AG04450 (cell line): ENCODE results near the gene PAIP2. TPM values are rescaled to one million over a fixed set of nuclear protein-coding genes. Genes with fewer than 3 reads are reported as not detected.

Experiments
- CTCF ChIA-PET: fragments of 300-600, 350-600 bp; formaldehyde crosslinking; extraction: SDS; loops from one replicate; lab custom pipeline; 2022; ENCODE audit warnings: antibody characterized with exemption, inconsistent platforms; lab: Charles Lee
- POLR2A ChIA-PET: fragments of 350-600 bp; formaldehyde crosslinking; extraction: SDS; loops from one replicate; lab custom pipeline; 2021; ENCODE audit warnings: antibody characterized with exemption, inconsistent platforms; lab: Yijun Ruan, JAX
- DNase-seq: peaks from one replicate; pipeline ENCODE4 v3.0.0-alpha.2; 2011; ENCODE audit warnings: low read depth, low spot score
- H3K27ac ChIP-seq: one replicate; pipeline ENCODE4 v1.5.1; 2012; ENCODE audit warnings: low read depth, low read length, control low read depth
- H3K27me3 ChIP-seq: one replicate; pipeline ENCODE4 v1.6.0; 2012; ENCODE audit warnings: low read length; ENCODE audit not compliant: control insufficient read depth, insufficient read depth
- H3K4me3 ChIP-seq: 2 replicates; pipeline ENCODE4 v1.5.1; 2011; ENCODE audit warnings: mild to moderate bottlenecking, low read depth, low read length, control low read depth
- H3K9me3 ChIP-seq: 2 replicates; pipeline ENCODE4 v1.5.1; 2012; ENCODE audit warnings: low read length; ENCODE audit not compliant: control insufficient read depth, insufficient read depth
- CTCF ChIP-seq: IDR thresholded peaks from 2 replicates; pipeline ENCODE4 v1.5.1; 2011; ENCODE audit warnings: low read depth, low read length, control low read depth, inconsistent platforms
- polyA plus RNA-seq: library from polyadenylated mRNA; depleted of rRNA; stranded (reverse); fragments of >200 nt; gene quantifications from 2 replicates; pipeline ENCODE4 v1.2.3, GENCODE V29; 2011

Gene PAIP2
- polyA plus RNA-seq, 1 experiment = 113 TPM

GRCh38 chr5:139315056-139315615 lies 26.5 kb upstream of the PAIP2 start:
- no peak overlapping the region for H3K4me3 ChIP-seq
- ChIA-PET CTCF (no interaction called here), POLR2A (no interaction called here)
- no peak for TF ChIP-seq CTCF
- H3K27ac ChIP-seq = no peak overlapping the region
- H3K27me3 ChIP-seq = no peaks in the 10 kb centered on the region
- no peak for DNase-seq
- no peaks in the 10 kb centered on the region for H3K9me3 ChIP-seq

GRCh38 chr5:139335811-139336210 lies 5.8 kb upstream of the PAIP2 start:
- TF ChIP-seq CTCF = no peak
- no peaks in the 10 kb centered on the region for H3K27me3 ChIP-seq
- no peaks in the 10 kb centered on the region for H3K9me3 ChIP-seq
- H3K27ac ChIP-seq = no peak overlapping the region
- no peak overlapping the region for H3K4me3 ChIP-seq
- ChIA-PET CTCF (interaction anchor here (0.9 kb wide), 1 partner anchor 35 kb away, joined by 9 read pairs; no protein-coding TSS in a partner anchor), POLR2A (interaction anchor here (0.5 to 1.0 kb wide), 2 partner anchors 8 to 24 kb away, joined by 3 to 7 read pairs; no protein-coding TSS in a partner anchor)
- no peak for DNase-seq

DNA sequence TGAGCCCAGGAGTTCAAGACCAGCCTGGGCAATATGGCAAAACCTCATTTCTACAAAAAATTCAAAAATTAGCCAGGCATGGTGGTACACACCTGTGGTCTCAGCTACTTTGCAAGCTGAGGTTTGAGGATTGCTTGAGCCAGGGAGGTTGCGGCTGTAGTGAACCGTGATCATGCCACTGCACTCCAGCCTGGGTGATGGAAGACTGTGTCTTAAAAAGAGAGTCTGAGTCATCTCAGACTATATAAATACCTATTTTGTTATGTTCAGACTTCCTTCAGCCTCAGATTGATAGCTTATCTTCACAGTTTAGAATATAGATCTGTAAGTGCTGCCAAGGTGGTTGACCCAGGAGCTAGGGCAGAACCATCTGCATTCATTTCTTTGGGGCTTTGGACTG lies 1.6 kb upstream of the PAIP2 start:
- POLR2A ChIA-PET = interaction anchor here (1.1 kb wide), 1 partner anchor 47 kb away, joined by 5 read pairs; the partner anchor contains the start of gene MATR3
- CTCF ChIA-PET = interaction anchor here (1.2 kb wide), 1 partner anchor 8 kb away, joined by 3 read pairs; no protein-coding TSS in a partner anchor
- no peak for TF ChIP-seq CTCF
- no peak for DNase-seq
- no peak overlapping the region for H3K4me3 ChIP-seq
- H3K27ac ChIP-seq = no peak overlapping the region
- no peaks in the 10 kb centered on the region; the same call in 1 of the 2 replicates for H3K9me3 ChIP-seq
- no peaks in the 10 kb centered on the region for H3K27me3 ChIP-seq

GRCh38 chr5:139341187-139341688 lies 416 bp upstream of the PAIP2 start:
- Histone ChIP-seq H3K27me3 (no peaks in the 10 kb centered on the region), H3K27ac (no peak overlapping the region), H3K9me3 (no peaks in the 10 kb centered on the region; the same call in 1 of the 2 replicates), H3K4me3 (peak overlapping the region; percentile 100)
- no peak for TF ChIP-seq CTCF
- POLR2A ChIA-PET = interaction anchor here (0.6 to 2.1 kb wide), 10 partner anchors 9 to 766 kb away, joined by 3 to 27 read pairs (median 4); partner anchors contain the start of genes HSPA9, MATR3 and SPATA24
- CTCF ChIA-PET = interaction anchor here (1.0 to 1.8 kb wide), 6 partner anchors 16 to 69 kb away, joined by 3 to 15 read pairs (median 6); no protein-coding TSS in a partner anchor
- no peak for DNase-seq

GRCh38 chr5:139342423-139342723 lies 719 bp downstream of the PAIP2 start:
- DNase-seq = no peak
- TF ChIP-seq CTCF = no peak
- Histone ChIP-seq H3K9me3 (no peaks in the 10 kb centered on the region; the same call in 1 of the 2 replicates), H3K27me3 (no peaks in the 10 kb centered on the region), H3K4me3 (peak overlapping the region; percentile 100), H3K27ac (peak overlapping the region; percentile 99)
- ChIA-PET POLR2A (interaction anchor here (0.6 to 2.1 kb wide), 19 partner anchors 10 to 767 kb away, joined by 3 to 27 read pairs (median 4); partner anchors contain the start of genes HSPA9, MATR3 and SPATA24), CTCF (interaction anchor here (0.6 to 1.8 kb wide), 15 partner anchors 9 to 942 kb away, joined by 3 to 15 read pairs (median 4); partner anchors contain the start of genes MATR3 and SPATA24)
